Measurements from ENCODE around the gene THAP12. TPM values are rescaled to one million over a fixed set of nuclear protein-coding genes. Genes with fewer than 3 reads are reported as not detected.

Gene THAP12
- total RNA-seq, 6 experiments from 2014 or later = 11.5 to 15.8 (median 12.5) TPM

- DNase-seq (no peak), ATAC-seq (no peak)
- Histone ChIP-seq H3K27ac (no peak overlapping the region), H3K4me1 (no peaks in the 10 kb centered on the region), H3K27me3 (no peaks in the 10 kb centered on the region), H3K36me3 (no peaks in the 10 kb centered on the region), H3K4me3 (no peak overlapping the region), H3K9me3 (no peaks in the 10 kb centered on the region)
- 92% methylated on average over 9 of the region's 9 CpGs for WGBS (ENCODE audit: insufficient coverage, low coverage, low lambda C conversion rate, missing lambda C conversion rate)
- intact Hi-C loops (cut with DNase I) = no loop called here
- TF ChIP-seq POLR2A (IDR thresholded peaks at IDR 0.05) (no peak), CTCF (IDR thresholded peaks at IDR 0.05) (no peak)
Observed at GRCh38 chr11:76307396-76307795, 73.5 kb downstream of the THAP12 start.

- intact Hi-C loops (cut with DNase I) = no loop called here
- no peak for ATAC-seq
- no peak for DNase-seq
- H3K36me3 ChIP-seq = no peaks in the 10 kb centered on the region
- H3K9me3 ChIP-seq = no peaks in the 10 kb centered on the region
- no peaks in the 10 kb centered on the region for H3K4me1 ChIP-seq
- H3K27ac ChIP-seq = no peak overlapping the region
- H3K4me3 ChIP-seq = no peak overlapping the region
- 64% methylated on average over 2 of the region's 3 CpGs for WGBS (ENCODE audit: insufficient coverage, low coverage, low lambda C conversion rate, missing lambda C conversion rate)
- no peaks in the 10 kb centered on the region for H3K27me3 ChIP-seq
- TF ChIP-seq POLR2A (IDR thresholded peaks at IDR 0.05) = no peak
- no peak for TF ChIP-seq CTCF (IDR thresholded peaks at IDR 0.05)
Observed at GRCh38 chr11:76303399-76303798, 77.5 kb downstream of the THAP12 start.

GRCh38 chr11:76302996-76303395 is 77.9 kb downstream of the THAP12 start:
- ATAC-seq (no peak), DNase-seq (no peak)
- no peak for TF ChIP-seq POLR2A (IDR thresholded peaks at IDR 0.05)
- Histone ChIP-seq H3K27ac (no peak overlapping the region), H3K4me1 (no peaks in the 10 kb centered on the region), H3K4me3 (no peak overlapping the region), H3K27me3 (no peaks in the 10 kb centered on the region), H3K9me3 (no peaks in the 10 kb centered on the region), H3K36me3 (no peaks in the 10 kb centered on the region)
- intact Hi-C loops (cut with DNase I) = no loop called here
- WGBS (ENCODE audit: insufficient coverage, low coverage, low lambda C conversion rate, missing lambda C conversion rate) = 67% methylated on average over 2 of the region's 3 CpGs

Small RNA genes lying within 50 kb of the gene (small RNA-seq; reads per million reads assigned to genes)
- 0 reads per million in 2 experiments for gene RF00019

Other genes starting within 250 kb of the THAP12 start
- 10 to 100 TPM in 2 of 6 experiments, 1 to 10 TPM in 4; 2.8 to 13.1 (median 5.5) TPM for gene WNT11, start 174.6 kb downstream of the THAP12 start, total RNA-seq
- under 1 TPM in 5 of 6 experiments, not detected in 1; 0.32 to 0.84 (median 0.49) TPM for gene GVQW3, start 191 bp upstream of the THAP12 start, total RNA-seq
- gene EMSY, start 63.9 kb upstream of the THAP12 start, total RNA-seq = 10 to 100 TPM in 2 of 6 experiments, 1 to 10 TPM in 4; 6.1 to 15.2 (median 7.2) TPM

Measured in right lobe of liver (tissue), 6 donors.